ENCODE results near the gene ME3. TPM values are rescaled to one million over a fixed set of nuclear protein-coding genes. Genes with fewer than 3 reads are reported as not detected.

Gene ME3
- total and polyA plus RNA-seq, 4 donors: 1.4 to 7.2 (median 2.3) TPM

- Histone ChIP-seq H3K9me3 (ENCODE audit: control insufficient read depth in 4 of 4, low read length in 3 of 4) (peaks cover 0 to 5% (median 0%) of the 10 kb centered on the region in 4 donors), H3K4me1 (ENCODE audit: control insufficient read depth in 4 of 4, insufficient read depth in 4 of 4, low read length in 3 of 4) (no peaks in the 10 kb centered on the region), H3K27me3 (ENCODE audit: control insufficient read depth in 4 of 4, insufficient read depth in 4 of 4, low read length in 3 of 4) (no peaks in the 10 kb centered on the region), H3K27ac (ENCODE audit: low read depth in 1 of 2, low read length in 2 of 2) (no peak overlapping the region), H3K9ac (ENCODE audit: low read depth in 1 of 2, low read length in 2 of 2) (no peak overlapping the region), H3K36me3 (ENCODE audit: control insufficient read depth in 4 of 4, insufficient read depth in 3 of 4, low read depth in 1 of 4, low read length in 3 of 4) (no peaks in the 10 kb centered on the region), H3K4me3 (ENCODE audit: low read depth in 1 of 3, low read length in 3 of 3) (no peak overlapping the region)
- no peak for DNase-seq (ENCODE audit: low spot score)
- WGBS: 70% methylated on average over 1 of the region's 1 CpG
- TF ChIP-seq HNF4A (conservative IDR thresholded peaks at IDR 0.05) (no peak), YY1 (IDR thresholded peaks at IDR 0.05) (no peak)
Observed at GRCh38 chr11:86719781-86720463, 47.5 kb upstream of the ME3 start.

DNA sequence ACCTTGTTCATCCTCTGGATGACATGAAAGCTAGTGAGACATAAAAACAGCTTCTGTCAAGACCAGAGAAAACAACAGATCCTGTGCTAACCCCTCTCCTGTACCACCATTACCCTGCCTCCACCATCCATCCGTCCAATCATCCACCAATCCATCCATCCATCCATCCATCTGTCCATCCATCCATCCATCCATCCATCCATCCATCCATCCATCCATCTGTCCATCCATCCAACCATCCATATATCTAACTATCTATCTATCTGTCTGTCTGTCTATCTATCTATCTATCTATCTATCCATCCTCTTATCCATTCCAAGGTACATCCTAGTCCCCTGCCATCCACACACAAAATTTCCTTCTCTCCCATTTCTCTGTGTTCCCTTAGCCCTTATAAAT is 46.6 kb upstream of the ME3 start:
- H3K36me3 ChIP-seq (ENCODE audit: control insufficient read depth in 4 of 4, insufficient read depth in 3 of 4, low read depth in 1 of 4, low read length in 3 of 4): no peaks in the 10 kb centered on the region
- no peak overlapping the region for H3K27ac ChIP-seq (ENCODE audit: low read depth in 1 of 2, low read length in 2 of 2)
- no peak for TF ChIP-seq FOXA1 (IDR thresholded peaks at IDR 0.05)
- TF ChIP-seq EGR1 (IDR thresholded peaks at IDR 0.05; ENCODE audit: low read depth in 2 of 2): no peak
- TF ChIP-seq GABPA (IDR thresholded peaks at IDR 0.05 in 1 of 2, conservative IDR thresholded peaks at IDR 0.05 in 1 of 2): no peak
- no peak for TF ChIP-seq RAD21 (IDR thresholded peaks at IDR 0.05)
- no peak for TF ChIP-seq MAX (IDR thresholded peaks at IDR 0.05)
- TF ChIP-seq SP1 (IDR thresholded peaks at IDR 0.05): no peak
- TF ChIP-seq ATF3 (IDR thresholded peaks at IDR 0.05): no peak
- TF ChIP-seq ZBTB33 (IDR thresholded peaks at IDR 0.05): no peak
- TF ChIP-seq HNF4A (conservative IDR thresholded peaks at IDR 0.05): no peak
- no peak for TF ChIP-seq FOXA2 (IDR thresholded peaks at IDR 0.05)
- TF ChIP-seq TAF1 (conservative IDR thresholded peaks at IDR 0.05): no peak
- no peak for TF ChIP-seq CTCF (IDR thresholded peaks at IDR 0.05; ENCODE audit: low read depth, low read length, missing input control)
- TF ChIP-seq JUND (IDR thresholded peaks at IDR 0.05): no peak
- no peak for DNase-seq (ENCODE audit: low spot score)
- H3K4me3 ChIP-seq (ENCODE audit: low read depth in 1 of 3, low read length in 3 of 3): no peak overlapping the region
- H3K27me3 ChIP-seq (ENCODE audit: control insufficient read depth in 4 of 4, insufficient read depth in 4 of 4, low read length in 3 of 4): no peaks in the 10 kb centered on the region
- H3K4me1 ChIP-seq (ENCODE audit: control insufficient read depth in 4 of 4, insufficient read depth in 4 of 4, low read length in 3 of 4): no peaks in the 10 kb centered on the region
- no peak overlapping the region for H3K9ac ChIP-seq (ENCODE audit: low read depth in 1 of 2, low read length in 2 of 2)
- H3K9me3 ChIP-seq (ENCODE audit: control insufficient read depth in 4 of 4, low read length in 3 of 4): peaks cover 0 to 5% (median 0%) of the 10 kb centered on the region in 4 donors
- WGBS: 71% methylated on average over 1 of the region's 1 CpG

DNA sequence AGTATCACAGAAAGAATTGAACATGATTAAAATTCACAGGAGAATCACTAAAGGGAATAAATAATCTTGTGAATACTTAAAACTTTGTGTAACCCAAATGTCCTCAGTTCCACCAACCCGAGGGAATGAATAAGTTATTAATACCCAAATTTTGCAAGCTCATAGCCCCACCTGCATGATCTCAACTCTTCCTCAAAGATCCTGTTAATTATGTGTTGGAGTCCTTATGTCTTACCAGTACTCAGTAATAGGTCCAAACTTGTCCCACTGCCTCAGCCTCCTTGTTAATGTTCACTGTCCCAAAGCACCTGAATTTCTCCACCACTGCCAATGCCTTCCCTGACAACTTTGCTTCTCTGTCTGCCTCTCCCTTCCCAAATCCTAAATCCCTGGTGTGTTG is 46.1 kb upstream of the ME3 start:
- H3K9me3 ChIP-seq (ENCODE audit: control insufficient read depth in 4 of 4, low read length in 3 of 4): peaks cover 0 to 5% (median 0%) of the 10 kb centered on the region in 4 donors
- no peaks in the 10 kb centered on the region for H3K27me3 ChIP-seq (ENCODE audit: control insufficient read depth in 4 of 4, insufficient read depth in 4 of 4, low read length in 3 of 4)
- H3K9ac ChIP-seq (ENCODE audit: low read depth in 1 of 2, low read length in 2 of 2): no peak overlapping the region
- H3K4me3 ChIP-seq (ENCODE audit: low read depth in 1 of 3, low read length in 3 of 3): no peak overlapping the region
- no peak for DNase-seq (ENCODE audit: low spot score)
- H3K36me3 ChIP-seq (ENCODE audit: control insufficient read depth in 4 of 4, insufficient read depth in 3 of 4, low read depth in 1 of 4, low read length in 3 of 4): no peaks in the 10 kb centered on the region
- H3K4me1 ChIP-seq (ENCODE audit: control insufficient read depth in 4 of 4, insufficient read depth in 4 of 4, low read length in 3 of 4): no peaks in the 10 kb centered on the region
- no peak overlapping the region for H3K27ac ChIP-seq (ENCODE audit: low read depth in 1 of 2, low read length in 2 of 2)
- 66% methylated on average over 1 of the region's 1 CpG for WGBS
- TF ChIP-seq YY1 (IDR thresholded peaks at IDR 0.05) (no peak), TAF1 (conservative IDR thresholded peaks at IDR 0.05) (no peak), RXRA (IDR thresholded peaks at IDR 0.05) (no peak), MAX (IDR thresholded peaks at IDR 0.05) (no peak), GABPA (IDR thresholded peaks at IDR 0.05 in 1 of 2, conservative IDR thresholded peaks at IDR 0.05 in 1 of 2) (no peak), NR2F2 (IDR thresholded peaks at IDR 0.05) (no peak), FOXA1 (IDR thresholded peaks at IDR 0.05) (no peak), RAD21 (IDR thresholded peaks at IDR 0.05) (no peak)
- TF ChIP-seq, protein P1, sequence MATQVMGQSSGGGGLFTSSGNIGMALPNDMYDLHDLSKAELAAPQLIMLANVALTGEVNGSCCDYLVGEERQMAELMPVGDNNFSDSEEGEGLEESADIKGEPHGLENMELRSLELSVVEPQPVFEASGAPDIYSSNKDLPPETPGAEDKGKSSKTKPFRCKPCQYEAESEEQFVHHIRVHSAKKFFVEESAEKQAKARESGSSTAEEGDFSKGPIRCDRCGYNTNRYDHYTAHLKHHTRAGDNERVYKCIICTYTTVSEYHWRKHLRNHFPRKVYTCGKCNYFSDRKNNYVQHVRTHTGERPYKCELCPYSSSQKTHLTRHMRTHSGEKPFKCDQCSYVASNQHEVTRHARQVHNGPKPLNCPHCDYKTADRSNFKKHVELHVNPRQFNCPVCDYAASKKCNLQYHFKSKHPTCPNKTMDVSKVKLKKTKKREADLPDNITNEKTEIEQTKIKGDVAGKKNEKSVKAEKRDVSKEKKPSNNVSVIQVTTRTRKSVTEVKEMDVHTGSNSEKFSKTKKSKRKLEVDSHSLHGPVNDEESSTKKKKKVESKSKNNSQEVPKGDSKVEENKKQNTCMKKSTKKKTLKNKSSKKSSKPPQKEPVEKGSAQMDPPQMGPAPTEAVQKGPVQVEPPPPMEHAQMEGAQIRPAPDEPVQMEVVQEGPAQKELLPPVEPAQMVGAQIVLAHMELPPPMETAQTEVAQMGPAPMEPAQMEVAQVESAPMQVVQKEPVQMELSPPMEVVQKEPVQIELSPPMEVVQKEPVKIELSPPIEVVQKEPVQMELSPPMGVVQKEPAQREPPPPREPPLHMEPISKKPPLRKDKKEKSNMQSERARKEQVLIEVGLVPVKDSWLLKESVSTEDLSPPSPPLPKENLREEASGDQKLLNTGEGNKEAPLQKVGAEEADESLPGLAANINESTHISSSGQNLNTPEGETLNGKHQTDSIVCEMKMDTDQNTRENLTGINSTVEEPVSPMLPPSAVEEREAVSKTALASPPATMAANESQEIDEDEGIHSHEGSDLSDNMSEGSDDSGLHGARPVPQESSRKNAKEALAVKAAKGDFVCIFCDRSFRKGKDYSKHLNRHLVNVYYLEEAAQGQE (IDR thresholded peaks at IDR 0.05): no peak

Measured in liver (tissue), 9 donors.